ENCODE measurements around the gene KLHDC3.
A peak's percentile ranks its signal among the peaks of the same experiment; 100 is the strongest.

The KLHDC3 gene

GRCh38 chr6:43062818-43063217, 48.8 kb downstream of the KLHDC3 start:
- no peaks in the 10 kb centered on the region for H3K9me3 Mint-ChIP-seq
- H3K4me1 Mint-ChIP-seq: peaks cover 16% of the 10 kb centered on the region
- H3K27ac Mint-ChIP-seq: no peak overlapping the region
- no peaks in the 10 kb centered on the region for H3K27me3 Mint-ChIP-seq
- no peak overlapping the region for H3K4me3 Mint-ChIP-seq
- DNase-seq (ENCODE audit: low spot score in 2 of 2): no peak
- ATAC-seq (ENCODE audit: low read depth): no peak
- peaks cover 26% of the 10 kb centered on the region for H3K36me3 Mint-ChIP-seq

- ATAC-seq (ENCODE audit: low read depth) (peak; percentile 68), DNase-seq (ENCODE audit: low spot score in 2 of 2) (no peak)
- no peak overlapping the region for H3K4me3 Mint-ChIP-seq
- no peaks in the 10 kb centered on the region for H3K4me1 Mint-ChIP-seq
- no peak overlapping the region for H3K27ac Mint-ChIP-seq
- no peaks in the 10 kb centered on the region for H3K9me3 Mint-ChIP-seq
- H3K36me3 Mint-ChIP-seq: peaks cover 38% of the 10 kb centered on the region
- no peaks in the 10 kb centered on the region for H3K27me3 Mint-ChIP-seq
Measured at GRCh38 chr6:43070028-43070632, 56.1 kb downstream of the KLHDC3 start.
